Keratinocyte (primary cell): ENCODE measurements around the gene DR1.

ENCODE experiments used
- EZH2 ChIP-seq: IDR thresholded peaks from one replicate; pipeline ENCODE4 v1.6.1; 2012; ENCODE audit warnings: inconsistent platforms, mild to moderate bottlenecking, low read length, moderate library complexity
- TF ChIP-seq, protein P1 (sequence below), 3 experiments: IDR thresholded peaks in 1 of 3; conservative IDR thresholded peaks in 1 of 3; optimal IDR thresholded peaks in 1 of 3; 2 replicates in 2 of 3; 3 replicates in 1 of 3; pipeline versions ENCODE3 to v1.5.1; 2011; ENCODE audit warnings: low read length in 3 of 3, mild to moderate bottlenecking in 3 of 3, moderate library complexity in 2 of 3, control low read depth in 1 of 3, inconsistent platforms in 1 of 3; ENCODE audit not compliant: insufficient read depth in 2 of 3; ENCODE audit errors: extremely low read depth in 1 of 3

DNA sequence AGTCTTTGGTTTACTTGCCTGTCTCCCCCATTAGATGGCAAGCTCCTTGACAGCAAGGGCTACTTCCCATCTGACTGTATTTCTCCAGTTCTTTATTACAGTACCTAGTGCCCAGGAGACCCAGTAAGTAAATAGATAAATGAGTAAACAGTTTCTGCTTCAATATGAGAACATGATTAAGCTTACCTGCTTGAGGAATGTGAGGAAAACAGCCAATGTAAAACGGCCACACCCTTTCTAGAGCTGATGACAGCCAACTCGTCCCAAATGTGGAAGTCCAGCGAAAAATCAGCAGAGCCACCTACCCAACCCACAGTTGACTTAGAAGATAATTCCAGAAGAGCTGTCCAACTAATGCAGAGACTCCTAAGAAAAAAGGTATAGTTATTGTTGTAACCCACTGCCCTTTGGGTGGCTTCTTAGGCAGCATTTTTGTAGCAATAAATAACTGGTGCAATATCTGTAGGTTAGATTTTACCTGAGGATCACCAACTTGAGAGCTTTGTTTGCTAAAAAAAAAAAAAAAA, 6.5 kb upstream of the DR1 start:
- TF ChIP-seq, protein P1, sequence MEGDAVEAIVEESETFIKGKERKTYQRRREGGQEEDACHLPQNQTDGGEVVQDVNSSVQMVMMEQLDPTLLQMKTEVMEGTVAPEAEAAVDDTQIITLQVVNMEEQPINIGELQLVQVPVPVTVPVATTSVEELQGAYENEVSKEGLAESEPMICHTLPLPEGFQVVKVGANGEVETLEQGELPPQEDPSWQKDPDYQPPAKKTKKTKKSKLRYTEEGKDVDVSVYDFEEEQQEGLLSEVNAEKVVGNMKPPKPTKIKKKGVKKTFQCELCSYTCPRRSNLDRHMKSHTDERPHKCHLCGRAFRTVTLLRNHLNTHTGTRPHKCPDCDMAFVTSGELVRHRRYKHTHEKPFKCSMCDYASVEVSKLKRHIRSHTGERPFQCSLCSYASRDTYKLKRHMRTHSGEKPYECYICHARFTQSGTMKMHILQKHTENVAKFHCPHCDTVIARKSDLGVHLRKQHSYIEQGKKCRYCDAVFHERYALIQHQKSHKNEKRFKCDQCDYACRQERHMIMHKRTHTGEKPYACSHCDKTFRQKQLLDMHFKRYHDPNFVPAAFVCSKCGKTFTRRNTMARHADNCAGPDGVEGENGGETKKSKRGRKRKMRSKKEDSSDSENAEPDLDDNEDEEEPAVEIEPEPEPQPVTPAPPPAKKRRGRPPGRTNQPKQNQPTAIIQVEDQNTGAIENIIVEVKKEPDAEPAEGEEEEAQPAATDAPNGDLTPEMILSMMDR (optimal IDR thresholded peaks at IDR 0.05 in 1 of 3, IDR thresholded peaks at IDR 0.05 in 1 of 3, conservative IDR thresholded peaks at IDR 0.05 in 1 of 3; ENCODE audit: extremely low read depth in 1 of 3, insufficient read depth in 2 of 3, low read length in 3 of 3): no peak
- no peak for TF ChIP-seq EZH2
